Adrenal gland (tissue), 5 donors: ENCODE data around the gene MIEN1.

Experiments
- CTCF ChIP-seq, 6 experiments: fragments of 450-650 bp in 4 of 6; fragments of 200-600 bp in 2 of 6; sonication (generic) in 1 of 6; IDR thresholded peaks; 1 replicate in 5 of 6; 2 replicates in 1 of 6; pipeline versions ENCODE4 v1.5.1 to v1.8.0; 2016 to 2021; ENCODE audit warnings: antibody characterized with exemption in 6 of 6, mild to moderate bottlenecking in 2 of 6, moderate library complexity in 1 of 6
- POLR2A ChIP-seq, 2 donors: fragments of 450-650 bp; IDR thresholded peaks; one replicate each; pipeline ENCODE4 v1.6.1; 2017; ENCODE audit warnings: antibody characterized with exemption in 2 of 2, mild to moderate bottlenecking in 2 of 2, moderate library complexity in 1 of 2
- donor health status: DM: no; HTN: no; CAD: no.

GRCh38 chr17:39751637-39752036 lies 21.3 kb upstream of the MIEN1 start:
- TF ChIP-seq CTCF (IDR thresholded peaks at IDR 0.05) (no peak), POLR2A (IDR thresholded peaks at IDR 0.05) (no peak)
